AG08395 (cell line): Measurements from ENCODE around the gene PRDM16.

ENCODE experiments used
- DNase-seq: peaks from one replicate; pipeline ENCODE4 v3.0.0; 2012; ENCODE audit warnings: mixed read lengths, low spot score

The PRDM16 gene

GRCh38 chr1:3375245-3375644, 306.2 kb downstream of the PRDM16 start:
- DNase-seq = no peak

- no peak for DNase-seq
Measured at GRCh38 chr1:3377166-3377565, 308.2 kb downstream of the PRDM16 start.

GRCh38 chr1:3377604-3378279, 308.7 kb downstream of the PRDM16 start:
- DNase-seq = no peak

- no peak for DNase-seq
Measured at GRCh38 chr1:3378411-3379208, 309.6 kb downstream of the PRDM16 start.

GRCh38 chr1:3379934-3380333, 310.9 kb downstream of the PRDM16 start:
- DNase-seq = no peak

- no peak for DNase-seq
Measured at GRCh38 chr1:3380469-3380868, 311.5 kb downstream of the PRDM16 start.

GRCh38 chr1:3381901-3382300, 312.9 kb downstream of the PRDM16 start:
- no peak for DNase-seq

- no peak for DNase-seq
Measured at GRCh38 chr1:3382326-3383057, 313.5 kb downstream of the PRDM16 start.

GRCh38 chr1:3383679-3384078, 314.7 kb downstream of the PRDM16 start:
- DNase-seq = no peak

- DNase-seq = peak; percentile 35
Measured at GRCh38 chr1:3384407-3384806, 315.4 kb downstream of the PRDM16 start.

- no peak for DNase-seq
Measured at GRCh38 chr1:3386205-3387002, 317.4 kb downstream of the PRDM16 start.

GRCh38 chr1:3387401-3387800, 318.4 kb downstream of the PRDM16 start:
- DNase-seq = no peak

- no peak for DNase-seq
Measured at GRCh38 chr1:3389093-3389833, 320.3 kb downstream of the PRDM16 start.

- DNase-seq = no peak
Measured at GRCh38 chr1:3390291-3390690, 321.3 kb downstream of the PRDM16 start.

GRCh38 chr1:3391711-3392110, 322.7 kb downstream of the PRDM16 start:
- no peak for DNase-seq

GRCh38 chr1:3393024-3393986, 324.3 kb downstream of the PRDM16 start:
- DNase-seq = no peak

GRCh38 chr1:3393987-3394920, 325.3 kb downstream of the PRDM16 start:
- no peak for DNase-seq

GRCh38 chr1:3396411-3396810, 327.4 kb downstream of the PRDM16 start:
- no peak for DNase-seq

GRCh38 chr1:3397311-3397710, 328.3 kb downstream of the PRDM16 start:
- no peak for DNase-seq
